Measurements from ENCODE around the gene TNFRSF1A. TPM values are rescaled to one million over a fixed set of nuclear protein-coding genes. Genes with fewer than 3 reads are reported as not detected.

The TNFRSF1A gene
- total and polyA plus RNA-seq, 7 donors: 38.8 to 224 (median 117) TPM

DNA sequence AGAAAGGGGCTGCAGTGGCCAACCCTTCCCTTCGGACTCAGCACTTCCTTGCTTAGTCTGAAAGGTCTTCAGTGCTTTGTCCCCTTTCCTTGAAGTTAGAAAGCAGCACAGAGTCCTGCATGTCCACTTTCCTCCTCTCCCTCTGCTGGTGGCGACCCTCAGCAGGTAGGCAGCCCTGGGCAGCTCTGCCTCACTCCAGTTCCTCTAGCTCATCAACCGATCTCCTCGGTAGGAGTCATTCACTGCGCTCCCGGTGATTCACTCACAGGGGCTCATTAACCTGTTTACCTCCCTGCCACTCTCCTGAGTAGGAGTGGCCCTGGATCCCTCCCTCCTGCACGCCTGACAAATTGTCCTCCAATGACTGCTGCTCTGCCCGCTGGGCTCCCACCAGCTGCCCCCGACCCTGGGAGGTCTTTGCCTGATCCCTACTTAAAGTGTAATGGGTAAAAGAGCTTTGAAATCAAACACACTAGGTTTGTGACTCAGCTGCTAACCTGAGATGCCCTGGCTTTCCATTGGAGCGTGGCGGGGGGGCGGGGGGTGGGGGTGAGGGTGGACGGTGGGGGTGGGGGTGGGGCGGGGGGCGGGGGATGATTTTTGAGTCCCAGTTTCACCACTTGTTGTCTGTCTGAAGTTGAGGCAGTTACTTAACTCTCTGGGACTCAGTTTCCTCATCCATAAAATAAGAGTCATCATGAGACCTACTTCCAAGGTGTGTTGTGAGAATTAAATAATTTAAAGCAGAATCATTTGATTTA is 29.3 kb upstream of the TNFRSF1A start:
- WGBS, 3 donors: 61 to 65% (median 63%) methylated on average over 14 to 15 of the region's 15 CpGs
- ATAC-seq (peak in 2 of 4 donors; percentile 29 to 36), DNase-seq (peak in 1 of 2 donors; percentile 27)
- H3K9me3 ChIP-seq: no peaks in the 10 kb centered on the region
- TF ChIP-seq, protein P1, sequence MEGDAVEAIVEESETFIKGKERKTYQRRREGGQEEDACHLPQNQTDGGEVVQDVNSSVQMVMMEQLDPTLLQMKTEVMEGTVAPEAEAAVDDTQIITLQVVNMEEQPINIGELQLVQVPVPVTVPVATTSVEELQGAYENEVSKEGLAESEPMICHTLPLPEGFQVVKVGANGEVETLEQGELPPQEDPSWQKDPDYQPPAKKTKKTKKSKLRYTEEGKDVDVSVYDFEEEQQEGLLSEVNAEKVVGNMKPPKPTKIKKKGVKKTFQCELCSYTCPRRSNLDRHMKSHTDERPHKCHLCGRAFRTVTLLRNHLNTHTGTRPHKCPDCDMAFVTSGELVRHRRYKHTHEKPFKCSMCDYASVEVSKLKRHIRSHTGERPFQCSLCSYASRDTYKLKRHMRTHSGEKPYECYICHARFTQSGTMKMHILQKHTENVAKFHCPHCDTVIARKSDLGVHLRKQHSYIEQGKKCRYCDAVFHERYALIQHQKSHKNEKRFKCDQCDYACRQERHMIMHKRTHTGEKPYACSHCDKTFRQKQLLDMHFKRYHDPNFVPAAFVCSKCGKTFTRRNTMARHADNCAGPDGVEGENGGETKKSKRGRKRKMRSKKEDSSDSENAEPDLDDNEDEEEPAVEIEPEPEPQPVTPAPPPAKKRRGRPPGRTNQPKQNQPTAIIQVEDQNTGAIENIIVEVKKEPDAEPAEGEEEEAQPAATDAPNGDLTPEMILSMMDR (IDR thresholded peaks at IDR 0.05): no peak
- no peak overlapping the region for H3K27ac ChIP-seq
- peaks cover 15% of the 10 kb centered on the region for H3K4me1 ChIP-seq
- intact Hi-C loops (cut with DNase I): no loop called here
- H3K27me3 ChIP-seq (ENCODE audit: insufficient read depth in 3 of 3, low read length in 2 of 3): no peaks in the 10 kb centered on the region
- H3K36me3 ChIP-seq (ENCODE audit: insufficient read depth in 1 of 2, low read depth in 1 of 2): no peaks in the 10 kb centered on the region
- H3K4me3 ChIP-seq: no peak overlapping the region

DNA sequence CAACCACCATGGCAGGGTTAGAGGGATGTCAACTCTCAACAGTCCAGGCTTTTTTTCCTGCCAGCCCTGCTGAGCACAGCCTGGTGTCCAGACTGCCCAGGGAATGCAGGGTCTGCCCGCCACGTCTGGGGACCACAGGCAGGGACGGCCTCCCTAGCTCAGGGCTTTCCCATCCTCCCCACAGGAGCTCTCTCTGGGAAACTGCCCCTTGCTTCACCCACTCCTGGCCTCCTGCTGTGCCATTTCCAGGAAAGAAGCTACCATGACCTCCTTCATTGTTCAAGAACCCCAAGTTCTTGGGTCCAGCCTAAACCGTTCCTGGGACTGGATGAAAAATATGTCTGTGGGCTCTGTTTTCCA is 28.7 kb upstream of the TNFRSF1A start:
- no peak for DNase-seq
- intact Hi-C loops (cut with DNase I): no loop called here
- Histone ChIP-seq H3K27ac (no peak overlapping the region), H3K9me3 (no peaks in the 10 kb centered on the region), H3K27me3 (ENCODE audit: insufficient read depth in 3 of 3, low read length in 2 of 3) (no peaks in the 10 kb centered on the region), H3K4me3 (no peak overlapping the region), H3K36me3 (ENCODE audit: insufficient read depth in 1 of 2, low read depth in 1 of 2) (no peaks in the 10 kb centered on the region), H3K4me1 (peaks cover 13% of the 10 kb centered on the region)
- 71 to 96% (median 91%) methylated on average over 4 of the region's 4 CpGs for WGBS, 3 donors
- ATAC-seq: no peak
- TF ChIP-seq, protein P1 (IDR thresholded peaks at IDR 0.05): no peak

DNA sequence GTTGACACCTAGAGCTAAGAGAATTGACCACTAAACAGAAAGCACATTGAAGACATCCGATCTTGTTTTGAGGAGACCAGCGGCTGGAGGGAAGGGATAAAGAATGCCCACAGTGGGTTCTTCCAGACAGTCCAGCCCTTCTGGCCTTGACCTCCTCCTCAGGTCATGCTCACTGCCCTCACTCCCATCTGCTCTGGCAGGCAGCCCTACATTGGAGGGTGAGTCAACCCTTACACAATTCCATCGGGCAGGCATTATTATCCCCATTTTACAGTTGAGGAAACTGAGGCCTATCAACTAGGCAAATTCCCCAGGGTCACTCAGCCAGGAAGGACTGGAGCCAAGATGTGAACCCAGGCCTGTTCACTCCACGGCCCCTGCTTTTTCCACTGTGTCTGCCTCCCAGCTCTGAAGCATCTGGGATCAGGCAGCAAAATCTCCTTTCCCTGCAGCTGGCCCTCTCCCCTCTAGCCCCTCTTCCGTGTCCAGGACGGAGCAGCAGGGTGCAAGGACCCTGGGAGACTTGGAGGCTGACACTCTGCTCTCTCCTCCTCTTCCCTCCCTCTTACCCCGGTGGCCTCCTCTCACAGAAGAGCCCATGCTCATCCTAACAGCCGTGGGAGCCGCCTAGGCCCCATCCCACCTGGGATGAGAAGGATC is 28.2 kb upstream of the TNFRSF1A start:
- Histone ChIP-seq H3K4me1 (peaks cover 13% of the 10 kb centered on the region), H3K27ac (no peak overlapping the region), H3K27me3 (ENCODE audit: insufficient read depth in 3 of 3, low read length in 2 of 3) (no peaks in the 10 kb centered on the region), H3K4me3 (no peak overlapping the region), H3K9me3 (no peaks in the 10 kb centered on the region), H3K36me3 (ENCODE audit: insufficient read depth in 1 of 2, low read depth in 1 of 2) (no peaks in the 10 kb centered on the region)
- intact Hi-C loops (cut with DNase I): no loop called here
- TF ChIP-seq, protein P1 (IDR thresholded peaks at IDR 0.05): no peak
- ATAC-seq (peak in 3 of 4 donors; percentile 29 to 39 (median 38)), DNase-seq (peak in 1 of 2 donors; percentile 46)
- whole genome bisulfite sequencing, 3 donors: 80 to 91% (median 85%) methylated on average over 9 of the region's 9 CpGs

DNA sequence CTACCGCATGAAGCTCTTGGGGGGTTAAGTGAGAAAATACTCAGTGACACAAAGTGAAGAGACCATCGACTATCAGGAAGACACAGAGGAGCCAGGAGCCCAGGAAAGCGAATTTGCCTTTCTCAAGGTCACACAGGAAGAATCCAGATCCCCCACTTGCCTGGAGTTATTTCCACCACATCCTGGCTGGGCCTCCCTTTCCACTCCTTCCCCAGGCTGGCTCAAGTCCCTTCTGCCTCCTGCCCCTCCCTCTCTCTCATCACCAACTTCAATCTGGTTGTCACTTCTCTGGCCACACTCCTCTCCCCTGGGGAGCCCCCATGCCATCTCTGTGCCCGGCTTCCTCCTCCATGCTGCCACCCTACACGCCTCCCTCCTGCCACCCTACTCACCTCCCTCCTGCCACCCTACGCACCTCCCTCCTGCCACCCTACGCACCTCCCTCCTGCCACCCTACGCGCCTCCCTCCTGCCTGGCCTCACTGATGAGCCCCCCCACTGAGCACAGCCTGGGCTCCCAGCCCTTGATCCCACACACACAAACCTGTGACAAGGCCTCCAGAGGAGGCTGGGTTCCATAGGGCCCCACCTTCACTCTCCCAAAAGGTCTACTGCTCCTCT is 27.1 kb upstream of the TNFRSF1A start:
- intact Hi-C loops (cut with DNase I): no loop called here

More for the DNA sequence above, 27.1 kb upstream of the TNFRSF1A start:
- DNase-seq (no peak), ATAC-seq (peak in 1 of 4 donors; percentile 18)
- no peaks in the 10 kb centered on the region for H3K9me3 ChIP-seq
- no peaks in the 10 kb centered on the region for H3K27me3 ChIP-seq (ENCODE audit: insufficient read depth in 3 of 3, low read length in 2 of 3)
- no peaks in the 10 kb centered on the region for H3K36me3 ChIP-seq (ENCODE audit: insufficient read depth in 1 of 2, low read depth in 1 of 2)
- H3K4me1 ChIP-seq: peaks cover 13% of the 10 kb centered on the region
- TF ChIP-seq, protein P1 (IDR thresholded peaks at IDR 0.05): no peak
- no peak overlapping the region for H3K4me3 ChIP-seq
- 87 to 89% (median 87%) methylated on average over 9 of the region's 9 CpGs for WGBS, 3 donors
- peak overlapping the region; percentile 69 for H3K27ac ChIP-seq

Data from psoas muscle (tissue), 8 donors.